H1 (cell line): ENCODE data around the gene TMEM238.

Source experiments
- ASH2L ChIP-seq: fragments of 200-600, 300-600 bp; sonication (generic); IDR thresholded peaks from one replicate; pipeline ENCODE4 v1.7.1; 2017; ENCODE audit warnings: low read length
- EZH2 ChIP-seq: fragments of 200-600 bp; sonication (generic); IDR thresholded peaks from 2 replicates; pipeline ENCODE4 v1.7.1; 2012; ENCODE audit warnings: low read depth, mild to moderate bottlenecking, moderate library complexity, low read length, inconsistent platforms; ENCODE audit not compliant: severe bottlenecking
- POLR2A ChIP-seq, 2 experiments: IDR thresholded peaks; 1 replicate in 1 of 2; 2 replicates in 1 of 2; pipeline ENCODE4 v1.6.1; 2011; ENCODE audit warnings: low read depth in 2 of 2, low read length in 2 of 2, mild to moderate bottlenecking in 2 of 2; ENCODE audit errors: control extremely low read depth in 1 of 2
- POU5F1 ChIP-seq: IDR thresholded peaks from 2 replicates; pipeline ENCODE4 v1.6.1; 2011; ENCODE audit warnings: low read depth, mild to moderate bottlenecking, low read length, moderate library complexity
- SAP30 ChIP-seq: fragments of 300-600 bp; sonication (generic); IDR thresholded peaks from 2 replicates; pipeline ENCODE4 v1.7.1; 2012; ENCODE audit warnings: low read length, moderate library complexity, mild to moderate bottlenecking, inconsistent platforms; ENCODE audit not compliant: insufficient read depth, insufficient replicate concordance
- SIRT6 ChIP-seq: IDR thresholded peaks from one replicate; pipeline ENCODE4 v1.7.1; 2012; ENCODE audit warnings: low read length, inconsistent platforms
- SRF ChIP-seq: IDR thresholded peaks from 2 replicates; pipeline ENCODE4 v1.6.1; 2011; ENCODE audit warnings: mild to moderate bottlenecking, low read depth, low read length, moderate library complexity
- TAF1 ChIP-seq: IDR thresholded peaks from 2 replicates; pipeline ENCODE4 v1.6.1; 2011; ENCODE audit warnings: mild to moderate bottlenecking, low read depth, low read length
- YY1 ChIP-seq: IDR thresholded peaks from 2 replicates; pipeline ENCODE4 v1.6.1; 2011; ENCODE audit warnings: low read depth, mild to moderate bottlenecking, low read length
- TF ChIP-seq, protein P1 (sequence below): IDR thresholded peaks from 2 replicates; pipeline ENCODE4 v1.6.1; 2011; ENCODE audit warnings: low read length, improper control_type of control experiment
- TF ChIP-seq, protein P2 (sequence below): IDR thresholded peaks from 2 replicates; pipeline ENCODE4 v1.6.1; 2012; ENCODE audit warnings: inconsistent platforms
- TF ChIP-seq, protein P3 (sequence below), 3 experiments: IDR thresholded peaks; 1 replicate in 2 of 3; 2 replicates in 1 of 3; pipeline versions ENCODE4 v1.5.1 to v1.6.1; 2011; ENCODE audit warnings: low read length in 3 of 3, mild to moderate bottlenecking in 3 of 3, inconsistent platforms in 2 of 3, low read depth in 1 of 3, moderate library complexity in 1 of 3; ENCODE audit not compliant: insufficient read depth in 1 of 3; ENCODE audit errors: control extremely low read depth in 1 of 3

DNA sequence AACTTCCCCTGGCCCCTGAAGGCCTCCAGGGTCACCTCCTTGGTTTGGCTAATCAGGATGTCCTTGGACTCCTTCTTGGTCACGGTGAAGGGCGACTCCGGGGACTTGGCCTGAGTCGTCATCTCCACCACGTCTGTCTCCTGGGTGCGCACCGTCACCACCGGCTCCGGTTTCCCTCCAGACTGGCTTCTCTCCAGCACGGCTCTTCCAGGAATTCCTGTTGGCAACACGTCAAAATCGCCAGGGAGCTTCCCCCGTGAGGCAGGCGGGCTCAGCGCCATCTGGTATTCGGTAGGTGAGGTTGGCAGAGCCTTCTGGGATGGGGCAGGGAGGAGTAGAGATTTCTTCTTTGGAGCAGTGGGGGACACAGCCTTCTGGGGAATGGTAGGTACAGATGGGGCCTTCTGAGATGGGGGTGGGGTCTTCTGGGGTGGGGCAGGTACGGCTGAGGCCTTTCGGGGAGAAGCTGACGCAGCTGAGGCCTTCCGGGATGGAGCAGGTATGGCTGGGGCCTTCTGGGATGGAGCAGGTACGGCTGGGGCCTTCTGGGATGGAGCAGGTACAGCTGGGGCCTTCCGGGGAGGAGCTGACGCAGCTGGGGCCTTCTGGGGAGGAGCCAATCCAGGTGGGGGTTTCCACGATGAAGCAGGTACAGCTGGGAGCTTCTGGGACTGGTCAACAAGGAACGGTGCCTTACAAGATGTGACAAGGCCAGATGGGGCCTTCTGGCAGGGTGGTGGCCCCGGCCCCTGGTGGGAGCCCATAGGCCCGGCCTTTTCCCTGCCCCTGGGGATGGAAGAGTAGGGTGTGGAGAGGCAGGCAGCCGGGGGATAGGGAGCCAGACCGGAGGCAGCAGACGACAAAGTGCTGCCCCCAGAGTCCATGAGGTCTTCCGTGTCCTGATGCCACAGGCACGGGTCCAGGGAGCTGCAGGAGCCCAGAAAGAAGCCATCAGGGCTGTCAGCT lies 24.9 kb downstream of the TMEM238 start:
- no peak for TF ChIP-seq EZH2
- TF ChIP-seq SRF: no peak
- no peak for TF ChIP-seq TAF1
- no peak for TF ChIP-seq SAP30
- no peak for TF ChIP-seq POU5F1
- TF ChIP-seq, protein P1, sequence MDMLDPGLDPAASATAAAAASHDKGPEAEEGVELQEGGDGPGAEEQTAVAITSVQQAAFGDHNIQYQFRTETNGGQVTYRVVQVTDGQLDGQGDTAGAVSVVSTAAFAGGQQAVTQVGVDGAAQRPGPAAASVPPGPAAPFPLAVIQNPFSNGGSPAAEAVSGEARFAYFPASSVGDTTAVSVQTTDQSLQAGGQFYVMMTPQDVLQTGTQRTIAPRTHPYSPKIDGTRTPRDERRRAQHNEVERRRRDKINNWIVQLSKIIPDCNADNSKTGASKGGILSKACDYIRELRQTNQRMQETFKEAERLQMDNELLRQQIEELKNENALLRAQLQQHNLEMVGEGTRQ: no peak
- TF ChIP-seq, protein P2, sequence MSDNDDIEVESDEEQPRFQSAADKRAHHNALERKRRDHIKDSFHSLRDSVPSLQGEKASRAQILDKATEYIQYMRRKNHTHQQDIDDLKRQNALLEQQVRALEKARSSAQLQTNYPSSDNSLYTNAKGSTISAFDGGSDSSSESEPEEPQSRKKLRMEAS: no peak
- TF ChIP-seq POLR2A (IDR thresholded peaks at IDR 0.05; ENCODE audit: control extremely low read depth in 1 of 2, low read depth in 2 of 2, low read length in 2 of 2): no peak
- no peak for TF ChIP-seq YY1
- TF ChIP-seq SIRT6: no peak
- TF ChIP-seq ASH2L: no peak
- TF ChIP-seq, protein P3, sequence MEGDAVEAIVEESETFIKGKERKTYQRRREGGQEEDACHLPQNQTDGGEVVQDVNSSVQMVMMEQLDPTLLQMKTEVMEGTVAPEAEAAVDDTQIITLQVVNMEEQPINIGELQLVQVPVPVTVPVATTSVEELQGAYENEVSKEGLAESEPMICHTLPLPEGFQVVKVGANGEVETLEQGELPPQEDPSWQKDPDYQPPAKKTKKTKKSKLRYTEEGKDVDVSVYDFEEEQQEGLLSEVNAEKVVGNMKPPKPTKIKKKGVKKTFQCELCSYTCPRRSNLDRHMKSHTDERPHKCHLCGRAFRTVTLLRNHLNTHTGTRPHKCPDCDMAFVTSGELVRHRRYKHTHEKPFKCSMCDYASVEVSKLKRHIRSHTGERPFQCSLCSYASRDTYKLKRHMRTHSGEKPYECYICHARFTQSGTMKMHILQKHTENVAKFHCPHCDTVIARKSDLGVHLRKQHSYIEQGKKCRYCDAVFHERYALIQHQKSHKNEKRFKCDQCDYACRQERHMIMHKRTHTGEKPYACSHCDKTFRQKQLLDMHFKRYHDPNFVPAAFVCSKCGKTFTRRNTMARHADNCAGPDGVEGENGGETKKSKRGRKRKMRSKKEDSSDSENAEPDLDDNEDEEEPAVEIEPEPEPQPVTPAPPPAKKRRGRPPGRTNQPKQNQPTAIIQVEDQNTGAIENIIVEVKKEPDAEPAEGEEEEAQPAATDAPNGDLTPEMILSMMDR (IDR thresholded peaks at IDR 0.05; ENCODE audit: control extremely low read depth in 1 of 3, insufficient read depth in 1 of 3, low read depth in 1 of 3, low read length in 3 of 3): no peak
